ENCODE data around the gene DIPK2A.
A peak's percentile ranks its signal among the peaks of the same experiment; 100 is the strongest.

DIPK2A gene

DNA sequence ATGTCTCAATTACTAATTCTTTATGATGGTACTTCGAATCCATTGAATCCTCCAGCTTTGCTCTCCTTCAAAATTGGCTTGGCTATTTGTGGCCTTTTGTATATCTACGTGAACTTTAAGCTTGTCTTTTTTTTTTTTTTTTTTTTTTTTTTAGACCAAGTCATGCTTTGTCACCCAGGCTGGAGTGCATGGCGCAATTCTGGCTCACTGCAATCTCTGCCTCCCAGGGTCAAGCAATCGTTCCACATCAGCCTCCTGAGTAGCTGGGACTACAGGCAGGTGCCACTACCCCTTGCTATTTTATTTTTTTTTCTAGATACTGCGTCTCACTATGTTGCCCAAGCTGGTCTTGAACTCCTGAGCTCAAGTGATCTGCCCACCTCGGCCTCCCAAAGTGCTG lies 7.7 kb upstream of the DIPK2A start:
- Histone ChIP-seq H2AFZ (no peak overlapping the region), H3K36me3 (ENCODE audit: control insufficient read depth, insufficient read depth, low read length) (no peaks in the 10 kb centered on the region), H3K4me3 (ENCODE audit: low read depth, low read length) (no peak overlapping the region), H3K4me1 (no peaks in the 10 kb centered on the region), H3K79me2 (no peaks in the 10 kb centered on the region), H3K27ac (no peak overlapping the region), H3K4me2 (ENCODE audit: low read length) (no peak overlapping the region), H3K9ac (no peak overlapping the region), H3K9me3 (ENCODE audit: control insufficient read depth, low read length) (no peaks in the 10 kb centered on the region), H3K27me3 (ENCODE audit: control insufficient read depth, insufficient read depth, low read length) (no peaks in the 10 kb centered on the region)
- TF ChIP-seq, protein P1, sequence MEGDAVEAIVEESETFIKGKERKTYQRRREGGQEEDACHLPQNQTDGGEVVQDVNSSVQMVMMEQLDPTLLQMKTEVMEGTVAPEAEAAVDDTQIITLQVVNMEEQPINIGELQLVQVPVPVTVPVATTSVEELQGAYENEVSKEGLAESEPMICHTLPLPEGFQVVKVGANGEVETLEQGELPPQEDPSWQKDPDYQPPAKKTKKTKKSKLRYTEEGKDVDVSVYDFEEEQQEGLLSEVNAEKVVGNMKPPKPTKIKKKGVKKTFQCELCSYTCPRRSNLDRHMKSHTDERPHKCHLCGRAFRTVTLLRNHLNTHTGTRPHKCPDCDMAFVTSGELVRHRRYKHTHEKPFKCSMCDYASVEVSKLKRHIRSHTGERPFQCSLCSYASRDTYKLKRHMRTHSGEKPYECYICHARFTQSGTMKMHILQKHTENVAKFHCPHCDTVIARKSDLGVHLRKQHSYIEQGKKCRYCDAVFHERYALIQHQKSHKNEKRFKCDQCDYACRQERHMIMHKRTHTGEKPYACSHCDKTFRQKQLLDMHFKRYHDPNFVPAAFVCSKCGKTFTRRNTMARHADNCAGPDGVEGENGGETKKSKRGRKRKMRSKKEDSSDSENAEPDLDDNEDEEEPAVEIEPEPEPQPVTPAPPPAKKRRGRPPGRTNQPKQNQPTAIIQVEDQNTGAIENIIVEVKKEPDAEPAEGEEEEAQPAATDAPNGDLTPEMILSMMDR (IDR thresholded peaks at IDR 0.05), result no peak

DNA sequence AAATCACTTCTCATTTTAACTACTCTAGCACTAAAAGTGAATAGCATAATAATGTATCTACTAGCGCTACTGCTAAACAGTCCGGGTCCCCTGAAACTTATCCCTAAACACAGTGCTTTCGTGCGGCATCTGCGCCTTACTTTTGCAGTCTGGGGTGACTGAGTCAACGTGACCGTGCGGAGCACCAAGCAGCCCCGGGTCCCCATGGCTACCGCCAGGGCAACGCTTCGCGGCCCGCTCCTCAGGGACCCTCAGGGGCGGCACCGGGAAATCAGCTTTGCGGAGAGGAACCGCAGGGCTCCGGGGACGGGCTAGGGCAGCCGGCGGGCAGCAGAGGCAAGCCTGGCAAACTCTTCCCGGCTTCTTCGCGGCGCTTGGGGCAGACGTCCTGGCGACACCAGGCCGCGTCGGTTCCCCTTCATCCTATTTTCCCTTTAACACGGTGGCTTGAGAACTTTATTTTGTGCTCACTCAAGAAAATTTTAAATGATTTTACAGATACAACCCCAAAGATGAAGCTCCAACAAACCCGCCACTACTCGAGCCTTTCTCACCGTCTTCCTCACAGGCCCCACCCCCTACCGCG lies 757 bp upstream of the DIPK2A start:
- Histone ChIP-seq H3K27ac (peak overlapping the region; percentile 99), H3K9me3 (ENCODE audit: control insufficient read depth, low read length) (no peaks in the 10 kb centered on the region), H3K4me3 (ENCODE audit: low read depth, low read length) (peak overlapping the region; percentile 89), H3K79me2 (peaks cover 3% of the 10 kb centered on the region), H2AFZ (peak overlapping the region; percentile 94), H3K4me2 (ENCODE audit: low read length) (peak overlapping the region; percentile 94), H3K36me3 (ENCODE audit: control insufficient read depth, insufficient read depth, low read length) (no peaks in the 10 kb centered on the region), H3K9ac (peak overlapping the region; percentile 91), H3K4me1 (peaks cover 4% of the 10 kb centered on the region), H3K27me3 (ENCODE audit: control insufficient read depth, insufficient read depth, low read length) (no peaks in the 10 kb centered on the region)
- TF ChIP-seq, protein P1 (IDR thresholded peaks at IDR 0.05), result no peak

DNA sequence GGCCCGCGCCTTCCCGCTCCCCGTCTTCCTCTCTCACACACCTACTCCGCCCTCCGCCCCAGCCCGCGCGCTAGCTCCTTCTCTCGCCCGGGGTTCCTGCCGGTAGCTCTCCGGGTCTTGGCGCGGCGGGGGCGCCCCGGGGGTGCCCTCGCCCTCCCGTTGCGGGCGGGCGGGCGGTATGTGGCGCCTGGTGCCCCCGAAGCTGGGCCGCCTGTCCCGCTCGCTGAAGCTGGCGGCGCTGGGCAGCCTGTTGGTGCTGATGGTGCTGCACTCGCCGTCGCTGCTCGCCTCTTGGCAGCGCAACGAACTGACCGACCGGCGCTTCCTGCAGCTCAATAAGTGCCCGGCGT lies 507 bp downstream of the DIPK2A start:
- H3K9ac ChIP-seq, result peak overlapping the region; percentile 92
- TF ChIP-seq, protein P1 (IDR thresholded peaks at IDR 0.05), result no peak
- peak overlapping the region; percentile 99 for H3K27ac ChIP-seq
- peak overlapping the region; percentile 94 for H3K4me2 ChIP-seq (ENCODE audit: low read length)
- peak overlapping the region; percentile 94 for H2AFZ ChIP-seq
- H3K27me3 ChIP-seq (ENCODE audit: control insufficient read depth, insufficient read depth, low read length), result no peaks in the 10 kb centered on the region
- no peaks in the 10 kb centered on the region for H3K9me3 ChIP-seq (ENCODE audit: control insufficient read depth, low read length)
- H3K36me3 ChIP-seq (ENCODE audit: control insufficient read depth, insufficient read depth, low read length), result no peaks in the 10 kb centered on the region
- H3K4me3 ChIP-seq (ENCODE audit: low read depth, low read length), result peak overlapping the region; percentile 89
- H3K4me1 ChIP-seq, result peaks cover 4% of the 10 kb centered on the region
- H3K79me2 ChIP-seq, result peaks cover 9% of the 10 kb centered on the region

DNA sequence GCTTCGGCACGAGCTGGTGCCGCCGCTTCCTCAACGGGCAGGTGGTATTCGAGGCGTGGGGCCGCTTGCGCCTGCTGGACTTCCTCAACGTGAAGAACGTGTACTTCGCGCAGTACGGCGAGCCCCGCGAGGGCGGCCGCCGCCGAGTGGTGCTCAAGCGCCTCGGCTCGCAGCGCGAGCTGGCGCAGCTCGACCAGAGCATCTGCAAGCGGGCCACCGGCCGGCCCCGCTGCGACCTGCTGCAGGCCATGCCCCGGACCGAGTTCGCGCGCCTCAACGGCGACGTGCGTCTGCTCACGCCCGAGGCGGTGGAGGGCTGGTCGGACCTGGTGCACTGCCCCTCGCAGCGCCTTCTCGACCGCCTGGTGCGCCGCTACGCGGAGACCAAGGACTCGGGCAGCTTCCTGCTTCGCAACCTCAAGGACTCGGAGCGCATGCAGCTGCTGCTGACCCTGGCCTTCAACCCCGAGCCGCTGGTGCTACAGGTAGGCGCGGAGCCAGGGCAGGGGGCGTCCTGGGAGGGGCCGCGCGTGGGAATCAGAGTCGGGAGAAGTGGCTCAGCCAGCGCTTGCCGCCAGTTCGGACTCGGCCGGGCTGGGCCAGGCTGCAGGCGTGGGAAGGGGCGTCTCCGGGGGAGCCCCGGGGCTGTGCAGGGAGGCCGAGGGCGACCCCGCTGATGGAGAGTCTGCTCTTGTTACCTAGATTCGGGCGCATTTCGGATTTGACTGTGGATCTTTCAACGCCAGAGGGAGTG lies 1.1 kb downstream of the DIPK2A start:
- no peaks in the 10 kb centered on the region for H3K9me3 ChIP-seq (ENCODE audit: control insufficient read depth, low read length)
- no peaks in the 10 kb centered on the region for H3K36me3 ChIP-seq (ENCODE audit: control insufficient read depth, insufficient read depth, low read length)
- H3K27ac ChIP-seq, result peak overlapping the region; percentile 99
- peaks cover 4% of the 10 kb centered on the region for H3K4me1 ChIP-seq
- H3K4me2 ChIP-seq (ENCODE audit: low read length), result peak overlapping the region; percentile 94
- TF ChIP-seq, protein P1 (IDR thresholded peaks at IDR 0.05), result peak; percentile 39
- H3K27me3 ChIP-seq (ENCODE audit: control insufficient read depth, insufficient read depth, low read length), result no peaks in the 10 kb centered on the region
- H3K9ac ChIP-seq, result peak overlapping the region; percentile 92
- peak overlapping the region; percentile 89 for H3K4me3 ChIP-seq (ENCODE audit: low read depth, low read length)
- peak overlapping the region; percentile 94 for H2AFZ ChIP-seq
- H3K79me2 ChIP-seq, result peaks cover 13% of the 10 kb centered on the region

Measured in parathyroid adenoma (tissue), 2 donors.